NCI-H524 treated with DMSO at 0.1 percent for 48 hours (cell line): Measurements from ENCODE around the gene HBA1.
A peak's percentile ranks its signal among the peaks of the same experiment; 100 is the strongest.
"Not testable (repeated sequence)": the region's sequence is repeated elsewhere in the genome, so short reads cannot be mapped to it uniquely, and the experiment has no call there.

Experiments used
- DNase-seq: peaks from one replicate; lab custom pipeline; 2025; lab: John Stamatoyannopoulos, UW

Gene HBA1

GRCh38 chr16:176477-177382, at the start of gene HBA1:
HBA1 (plus strand) TSS chr16:176680; CDS start chr16:176717, 37 bp downstream.
- not testable (repeated sequence) for DNase-seq

DNA sequence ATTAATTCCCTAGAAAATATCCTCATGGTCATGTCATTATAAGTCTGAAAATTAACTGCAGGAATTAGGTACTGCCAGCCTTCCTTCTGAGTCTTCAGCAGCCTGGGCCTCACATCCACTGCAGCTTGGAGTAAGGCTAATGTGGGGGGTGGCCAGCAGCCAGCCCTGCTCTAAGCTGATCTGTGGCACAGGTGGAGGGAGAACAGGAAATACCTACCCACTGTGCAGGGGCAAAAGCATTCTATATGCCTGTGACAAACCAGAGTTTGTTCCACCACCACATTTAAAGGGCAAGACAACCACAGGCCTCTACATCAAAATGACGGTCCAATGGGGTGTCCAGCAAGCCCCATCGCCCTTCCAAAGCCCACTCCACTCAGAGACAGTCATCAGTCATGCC, 47.4 kb upstream of the HBA1 start:
- no peak for DNase-seq

- no peak for DNase-seq
These were observed 45.8 kb upstream of the HBA1 start for GRCh38 chr16:130533-131173.

DNA sequence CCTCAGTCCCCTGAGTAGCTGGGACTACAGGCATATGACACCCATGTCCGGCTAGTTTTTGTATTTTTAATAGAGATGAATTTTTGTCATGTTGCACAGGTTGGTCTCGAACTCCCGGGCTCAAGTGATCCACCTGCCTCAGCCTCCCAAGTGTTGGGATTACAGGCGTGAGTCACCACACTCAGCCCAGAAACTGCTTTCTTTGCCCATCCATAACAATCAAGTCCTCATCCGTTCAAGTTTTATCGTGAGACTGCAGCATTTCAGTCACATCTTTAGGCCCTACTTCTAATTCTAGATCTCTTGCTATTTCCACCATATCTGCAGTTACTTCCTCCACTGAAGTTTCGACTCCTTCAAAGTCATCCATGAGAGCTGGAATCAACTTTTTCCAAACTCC, 44.4 kb upstream of the HBA1 start:
- no peak for DNase-seq

- no peak for DNase-seq
These were observed 42.8 kb upstream of the HBA1 start for GRCh38 chr16:133716-134115.

DNA sequence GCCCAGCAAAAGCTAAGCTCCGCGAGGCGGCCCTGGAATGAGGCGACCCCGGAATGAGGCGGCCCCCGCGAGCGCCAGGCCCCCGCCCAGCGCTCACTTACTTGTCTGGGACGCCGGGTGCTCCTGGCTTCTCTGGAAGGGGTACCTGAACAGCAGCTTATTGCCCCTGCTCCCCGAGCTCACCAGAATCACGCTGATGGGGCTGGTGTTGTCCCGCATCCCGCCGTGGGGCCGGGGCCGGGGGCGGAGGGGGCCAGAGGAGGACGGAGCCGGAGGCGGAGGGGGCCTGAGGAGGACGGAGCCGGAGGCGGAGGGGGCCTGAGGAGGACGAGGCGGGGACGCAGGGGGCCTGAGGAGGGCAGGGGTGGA, 38.4 kb upstream of the HBA1 start:
- no peak for DNase-seq

DNA sequence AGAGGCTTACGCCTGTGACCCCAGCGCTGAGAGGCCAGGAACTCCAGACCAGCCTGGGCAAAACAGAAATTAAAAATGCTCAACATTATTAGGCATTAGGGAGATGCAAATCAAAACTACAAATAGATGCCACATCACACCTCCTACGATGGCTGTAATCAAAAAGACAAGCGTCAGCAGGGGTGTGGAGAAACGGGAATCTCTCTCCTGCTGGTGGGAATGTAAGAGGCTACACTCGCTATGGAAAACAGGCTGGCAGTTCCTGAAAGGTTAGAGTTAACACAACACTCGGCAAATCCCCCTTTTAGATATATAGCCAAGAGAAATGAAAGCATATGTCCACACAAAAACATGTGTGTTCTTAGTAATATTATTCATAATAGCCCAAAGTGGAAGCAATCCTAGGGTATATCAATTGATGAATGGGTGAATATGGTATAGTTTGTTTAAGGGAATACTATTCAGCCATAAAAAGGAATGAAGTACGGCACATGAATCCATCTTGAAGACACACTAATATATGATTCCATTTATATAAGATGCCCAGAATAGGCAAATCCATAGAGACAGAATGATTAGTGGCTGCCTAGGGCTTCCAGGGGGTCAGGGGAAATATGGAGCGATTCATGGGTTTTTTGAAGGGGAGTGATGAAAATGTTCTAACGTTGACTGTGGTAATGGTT, 36.2 kb upstream of the HBA1 start:
- no peak for DNase-seq

- DNase-seq, result no peak
These were observed 34.0 kb upstream of the HBA1 start for GRCh38 chr16:142405-142967.

DNA sequence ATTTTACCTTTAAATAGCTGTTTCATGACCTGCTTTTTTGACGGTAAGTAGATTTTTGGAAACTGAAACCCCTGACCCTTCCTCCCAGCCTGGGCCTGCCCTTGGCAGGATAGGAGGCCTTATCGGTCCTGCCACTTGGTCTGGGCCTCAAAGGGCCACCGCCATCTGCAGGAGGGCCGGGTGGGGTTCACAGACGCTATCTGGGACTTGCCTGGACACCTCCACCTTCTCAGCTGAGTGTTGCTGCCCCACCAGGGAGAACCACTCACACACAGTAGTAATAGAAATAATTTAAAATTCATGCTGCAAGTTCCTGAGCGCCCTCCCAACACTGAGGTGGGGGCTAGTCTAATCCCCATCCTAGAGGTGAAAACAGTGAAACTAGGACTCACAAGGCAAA, 33.4 kb upstream of the HBA1 start:
- no peak for DNase-seq

DNA sequence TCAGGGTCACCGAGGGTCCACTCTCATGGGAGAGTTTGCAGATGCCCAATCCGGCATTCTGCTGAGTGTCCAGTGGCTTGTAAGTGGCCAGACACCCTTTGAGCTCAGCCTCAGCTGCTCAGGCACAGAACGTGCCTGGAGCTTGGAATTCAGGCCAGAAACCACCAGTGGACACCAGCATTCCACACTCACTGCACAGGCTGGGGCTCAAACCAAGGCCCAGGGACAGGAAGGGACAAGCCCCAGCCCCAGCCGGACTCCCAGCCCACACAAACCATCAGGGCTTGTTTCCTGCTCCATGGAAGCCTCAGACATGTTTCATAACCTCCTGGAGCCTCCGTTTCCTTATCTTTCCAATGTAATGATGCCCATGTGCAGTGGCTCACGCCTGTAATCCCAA, 33.0 kb upstream of the HBA1 start:
- DNase-seq, result no peak

GRCh38 chr16:144797-145252, 31.7 kb upstream of the HBA1 start:
- no peak for DNase-seq

GRCh38 chr16:146646-147045, 29.8 kb upstream of the HBA1 start:
- DNase-seq, result no peak

GRCh38 chr16:149024-149660, 27.3 kb upstream of the HBA1 start:
- no peak for DNase-seq

GRCh38 chr16:152141-153128, 24.0 kb upstream of the HBA1 start, which contains the start of gene HBZ:
HBZ (plus strand) TSS chr16:152644; CDS start chr16:152910, 266 bp downstream.
- DNase-seq, result no peak

DNA sequence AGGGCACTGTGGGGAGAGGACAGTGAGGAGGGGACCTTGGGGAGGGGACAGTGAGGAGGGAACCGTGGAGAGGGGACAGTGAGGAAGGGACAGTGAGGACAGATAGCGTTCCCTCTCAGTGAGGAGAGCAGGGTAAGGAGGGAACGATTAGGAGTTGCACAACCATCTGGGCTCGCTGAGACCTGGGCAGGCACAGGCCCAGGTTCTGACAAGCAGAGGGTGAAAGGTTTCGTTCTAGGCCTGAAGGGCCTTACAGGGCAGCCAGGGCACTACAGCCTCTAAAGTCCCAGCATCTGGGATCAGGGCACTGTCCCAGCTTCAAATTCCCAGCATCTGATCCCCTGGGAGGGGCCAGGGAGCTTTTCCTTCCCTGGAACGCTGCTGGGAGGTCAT, 23.4 kb upstream of the HBA1 start:
- not testable (repeated sequence) for DNase-seq

DNA sequence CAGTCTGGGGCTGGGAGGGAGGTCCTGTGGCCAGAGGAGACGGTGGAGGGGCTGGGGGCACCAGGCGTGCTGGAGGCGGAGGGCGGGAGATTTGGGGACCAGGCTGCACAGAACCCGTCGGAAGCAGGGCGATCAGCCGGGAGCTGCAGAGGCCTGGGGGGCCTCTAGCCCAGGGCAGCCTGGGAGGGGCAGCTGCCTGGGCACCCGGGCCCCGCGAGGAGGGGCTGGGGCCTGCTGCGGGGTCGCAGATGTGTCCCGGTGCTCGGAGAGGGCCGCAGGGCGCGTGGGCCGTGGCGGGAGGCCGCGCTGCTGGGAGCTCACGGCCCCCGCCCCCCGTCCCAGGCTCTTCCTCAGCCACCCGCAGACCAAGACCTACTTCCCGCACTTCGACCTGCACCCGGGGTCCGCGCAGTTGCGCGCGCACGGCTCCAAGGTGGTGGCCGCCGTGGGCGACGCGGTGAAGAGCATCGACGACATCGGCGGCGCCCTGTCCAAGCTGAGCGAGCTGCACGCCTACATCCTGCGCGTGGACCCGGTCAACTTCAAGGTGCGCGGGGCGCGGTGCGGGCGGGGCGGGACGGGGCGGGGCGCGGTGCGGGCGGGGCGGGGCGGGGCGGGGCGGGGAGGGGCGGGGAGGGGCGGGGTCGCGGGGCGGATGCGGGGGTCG, 22.8 kb upstream of the HBA1 start:
- not testable (repeated sequence) for DNase-seq

- DNase-seq, result peak; percentile 23
These were observed 22.1 kb upstream of the HBA1 start for GRCh38 chr16:154217-155030.

GRCh38 chr16:155031-155398, 21.5 kb upstream of the HBA1 start:
- DNase-seq, result no peak

DNA sequence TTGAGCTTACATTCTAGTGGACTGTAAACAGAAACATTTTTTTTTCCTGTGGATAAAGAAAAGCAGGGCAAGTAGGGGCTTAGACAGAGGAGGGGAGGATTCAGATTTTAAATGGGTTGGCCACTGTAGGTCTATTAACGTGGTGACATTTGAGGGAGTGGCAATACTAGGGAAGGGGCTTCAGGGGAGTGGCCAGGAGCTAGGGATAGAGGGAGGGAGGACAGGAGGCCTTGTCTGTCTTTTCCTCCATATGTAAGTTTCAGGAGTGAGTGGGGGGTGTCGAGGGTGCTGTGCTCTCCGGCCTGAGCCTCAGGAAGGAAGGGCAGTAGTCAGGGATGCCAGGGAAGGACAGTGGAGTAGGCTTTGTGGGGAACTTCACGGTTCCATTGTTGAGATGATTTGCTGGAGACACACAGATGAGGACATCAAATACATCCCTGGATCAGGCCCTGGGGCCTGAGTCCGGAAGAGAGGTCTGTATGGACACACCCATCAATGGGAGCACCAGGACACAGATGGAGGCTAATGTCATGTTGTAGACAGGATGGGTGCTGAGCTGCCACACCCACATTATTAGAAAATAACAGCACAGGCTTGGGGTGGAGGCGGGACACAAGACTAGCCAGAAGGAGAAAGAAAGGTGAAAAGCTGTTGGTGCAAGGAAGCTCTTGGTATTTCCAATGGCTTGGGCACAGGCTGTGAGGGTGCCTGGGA, 17.2 kb upstream of the HBA1 start:
- DNase-seq, result no peak
